Caco-2 (cell line): ENCODE measurements around the gene NKX3-2. TPM values are rescaled to one million over a fixed set of nuclear protein-coding genes. Genes with fewer than 3 reads are reported as not detected.

Experiments used
- BruUV-seq: library from RNA; stranded (reverse); fragments of 400-500 nt; replicated peaks from 2 replicates; lab custom pipeline; 2021; lab: Mats Ljungman, UMichigan
- CTCF ChIA-PET: fragments of 300-600 bp; sonication (Branson Sonifier 250); formaldehyde crosslinking; loops from one replicate; lab custom pipeline; 2022; ENCODE audit warnings: antibody characterized with exemption; lab: Charles Lee
- POLR2A ChIA-PET: fragments of 300-600 bp; sonication (Branson Sonifier 250); formaldehyde crosslinking; loops from one replicate; lab custom pipeline; 2022; ENCODE audit warnings: antibody characterized with exemption; lab: Charles Lee
- DNase-seq, 2 experiments: peaks; one replicate each; pipeline versions ENCODE4 v3.0.0 to v3.0.0-alpha.2; 2020 to 2022
- H3K27me3 ChIP-seq: replicated peaks from 2 replicates; pipeline ENCODE4 v1.6.0; 2011; ENCODE audit warnings: low read length; ENCODE audit not compliant: control insufficient read depth, insufficient read depth
- H3K36me3 ChIP-seq: 2 replicates; pipeline ENCODE4 v1.5.1; 2011; ENCODE audit warnings: low read length; ENCODE audit not compliant: control insufficient read depth, insufficient read depth
- H3K4me1 ChIP-seq: fragments of 250-450 bp; sonication (Bioruptor Pico); 2 replicates; pipeline ENCODE4 v1.5.1; 2020; ENCODE audit warnings: mild to moderate bottlenecking
- H3K4me3 ChIP-seq: 2 replicates; pipeline ENCODE4 v1.5.1; 2011; ENCODE audit warnings: low read depth, mild to moderate bottlenecking, control low read depth, low read length
- H3K9me3 ChIP-seq: fragments of 250-450 bp; sonication (Bioruptor Pico); 2 replicates; pipeline ENCODE4 v1.5.1; 2020; ENCODE audit warnings: mild to moderate bottlenecking, moderate library complexity
- H3K27ac Mint-ChIP-seq: one replicate; pipeline ENCODE4 v1.8.0; 2022; ENCODE audit warnings: mixed read lengths; ENCODE audit not compliant: unreplicated experiment
- H3K27me3 Mint-ChIP-seq: one replicate; pipeline ENCODE4 v1.8.0; 2022; ENCODE audit warnings: mixed read lengths; ENCODE audit not compliant: insufficient read depth, unreplicated experiment
- H3K36me3 Mint-ChIP-seq: one replicate; pipeline ENCODE4 v1.8.0; 2022; ENCODE audit warnings: mild to moderate bottlenecking, mixed read lengths; ENCODE audit not compliant: insufficient read depth, unreplicated experiment
- H3K4me1 Mint-ChIP-seq: one replicate; pipeline ENCODE4 v1.8.0; 2022; ENCODE audit warnings: low read depth, mixed read lengths; ENCODE audit not compliant: unreplicated experiment
- H3K4me3 Mint-ChIP-seq: one replicate; pipeline ENCODE4 v1.8.0; 2022; ENCODE audit warnings: mild to moderate bottlenecking, moderate library complexity, mixed read lengths; ENCODE audit not compliant: unreplicated experiment
- H3K9me3 Mint-ChIP-seq: one replicate; pipeline ENCODE4 v1.8.0; 2022; ENCODE audit warnings: mixed read lengths; ENCODE audit not compliant: unreplicated experiment
- CTCF ChIP-seq, 2 experiments: fragments of 200-600 bp in 1 of 2; IDR thresholded peaks; 1 replicate in 1 of 2; 2 replicates in 1 of 2; pipeline versions ENCODE4 v1.5.1 to v1.8.0; 2011 to 2022; ENCODE audit warnings: antibody characterized with exemption in 1 of 2, control low read depth in 1 of 2, inconsistent platforms in 1 of 2, low read depth in 1 of 2, low read length in 1 of 2, mild to moderate bottlenecking in 1 of 2, moderate library complexity in 1 of 2; ENCODE audit not compliant: insufficient read depth in 1 of 2, severe bottlenecking in 1 of 2, unreplicated experiment in 1 of 2
- intact Hi-C: fragments of 100-400 bp; cut with micrococcal nuclease; formaldehyde crosslinking; loops from one replicate; pipeline ENCODE4 v1.10.0; 2022; ENCODE audit not compliant: unreplicated experiment
- total RNA-seq: library from RNA; stranded (reverse); gene quantifications from 2 replicates; pipeline ENCODE4 v1.2.3, GENCODE V29; 2022

NKX3-2 gene
- total RNA-seq, 1 experiment from 2014 or later, result 2.4 TPM

- Histone ChIP-seq H3K9me3 (no peaks in the 10 kb centered on the region), H3K27me3 (no peaks in the 10 kb centered on the region), H3K4me3 (no peak overlapping the region), H3K4me1 (no peaks in the 10 kb centered on the region), H3K36me3 (no peaks in the 10 kb centered on the region)
- ChIA-PET CTCF (no interaction called here), POLR2A (no interaction called here)
- Mint-ChIP-seq H3K4me1 (no peaks in the 10 kb centered on the region), H3K36me3 (no peaks in the 10 kb centered on the region), H3K9me3 (no peaks in the 10 kb centered on the region), H3K27ac (no peak overlapping the region), H3K4me3 (no peak overlapping the region), H3K27me3 (no peaks in the 10 kb centered on the region)
- BruUV-seq, result no TSS peak
- intact Hi-C loops, result no loop called here
- no peak for TF ChIP-seq CTCF (IDR thresholded peaks at IDR 0.05; ENCODE audit: insufficient read depth in 1 of 2, low read depth in 1 of 2, low read length in 1 of 2, severe bottlenecking in 1 of 2, unreplicated experiment in 1 of 2)
- DNase-seq, result no peak
Measured at GRCh38 chr4:13558881-13559280, 14.6 kb upstream of the NKX3-2 start.

GRCh38 chr4:13555325-13555724 is 11.0 kb upstream of the NKX3-2 start:
- Mint-ChIP-seq H3K27ac (no peak overlapping the region), H3K36me3 (no peaks in the 10 kb centered on the region), H3K4me3 (no peak overlapping the region), H3K9me3 (no peaks in the 10 kb centered on the region), H3K4me1 (no peaks in the 10 kb centered on the region), H3K27me3 (no peaks in the 10 kb centered on the region)
- Histone ChIP-seq H3K4me3 (no peak overlapping the region), H3K27me3 (no peaks in the 10 kb centered on the region), H3K36me3 (no peaks in the 10 kb centered on the region), H3K9me3 (no peaks in the 10 kb centered on the region), H3K4me1 (no peaks in the 10 kb centered on the region)
- ChIA-PET POLR2A (no interaction called here), CTCF (no interaction called here)
- TF ChIP-seq CTCF (IDR thresholded peaks at IDR 0.05; ENCODE audit: insufficient read depth in 1 of 2, low read depth in 1 of 2, low read length in 1 of 2, severe bottlenecking in 1 of 2, unreplicated experiment in 1 of 2), result no peak
- intact Hi-C loops, result no loop called here
- no TSS peak for BruUV-seq
- no peak for DNase-seq

- H3K9me3 Mint-ChIP-seq, result no peaks in the 10 kb centered on the region
- no peaks in the 10 kb centered on the region for H3K9me3 ChIP-seq
- H3K36me3 ChIP-seq, result no peaks in the 10 kb centered on the region
- no peak for DNase-seq
- no peak overlapping the region for H3K4me3 ChIP-seq
- no peaks in the 10 kb centered on the region for H3K27me3 Mint-ChIP-seq
- H3K4me1 Mint-ChIP-seq, result no peaks in the 10 kb centered on the region
- no peaks in the 10 kb centered on the region for H3K36me3 Mint-ChIP-seq
- no peak overlapping the region for H3K27ac Mint-ChIP-seq
- no peak for TF ChIP-seq CTCF (IDR thresholded peaks at IDR 0.05; ENCODE audit: insufficient read depth in 1 of 2, low read depth in 1 of 2, low read length in 1 of 2, severe bottlenecking in 1 of 2, unreplicated experiment in 1 of 2)
- BruUV-seq, result no TSS peak
- CTCF ChIA-PET, result no interaction called here
- H3K27me3 ChIP-seq, result no peaks in the 10 kb centered on the region
- POLR2A ChIA-PET, result no interaction called here
- no peaks in the 10 kb centered on the region for H3K4me1 ChIP-seq
- intact Hi-C loops, result no loop called here
- H3K4me3 Mint-ChIP-seq, result no peak overlapping the region
Measured at GRCh38 chr4:13553081-13553480, 8.8 kb upstream of the NKX3-2 start.
